Upper lobe of left lung (tissue), 4 donors: ENCODE measurements around the gene WRNIP1.

ENCODE experiments used
- CTCF ChIP-seq, 6 experiments: fragments of 450-650 bp in 4 of 6; fragments of 200-600 bp in 2 of 6; sonication (generic) in 2 of 6; IDR thresholded peaks; one replicate each; pipeline ENCODE4 v1.5.1; 2016 to 2019; ENCODE audit warnings: antibody characterized with exemption in 6 of 6
- EP300 ChIP-seq, 4 donors: sonication (generic); formaldehyde crosslinking; IDR thresholded peaks; one replicate each; pipeline ENCODE4 v1.5.1; 2017; ENCODE audit warnings: antibody characterized with exemption in 4 of 4, control low read depth in 2 of 4
- POLR2A ChIP-seq, 4 donors: fragments of 450-650 bp; IDR thresholded peaks; one replicate each; pipeline ENCODE4 v1.5.1; 2016 to 2017; ENCODE audit warnings: antibody characterized with exemption in 4 of 4, mild to moderate bottlenecking in 2 of 4
- POLR2AphosphoS5 ChIP-seq, 2 donors: sonication (generic); formaldehyde crosslinking; IDR thresholded peaks; one replicate each; pipeline ENCODE4 v1.5.1; 2017; ENCODE audit warnings: antibody characterized with exemption in 2 of 2

GRCh38 chr6:2745246-2745645 lies 19.9 kb upstream of the WRNIP1 start:
- TF ChIP-seq POLR2A (IDR thresholded peaks at IDR 0.05) (no peak), CTCF (IDR thresholded peaks at IDR 0.05) (no peak), POLR2AphosphoS5 (IDR thresholded peaks at IDR 0.05) (no peak), EP300 (IDR thresholded peaks at IDR 0.05) (no peak)
